Hepatocyte (in vitro differentiated cells): ENCODE data around the gene RASA3. TPM values are rescaled to one million over a fixed set of nuclear protein-coding genes. Genes with fewer than 3 reads are reported as not detected.

Experiments
- DNase-seq: peaks from one replicate; pipeline ENCODE4 v3.0.0-alpha.2; 2016; ENCODE audit warnings: low spot score
- H2AFZ ChIP-seq: fragments of 200-600 bp; sonication (generic); 2 replicates; pipeline ENCODE4 v1.6.0; 2016; ENCODE audit warnings: antibody characterized with exemption, mild to moderate bottlenecking
- H3K27ac ChIP-seq: fragments of 200-600 bp; sonication (generic); 2 replicates; pipeline ENCODE4 v1.5.1; 2016; ENCODE audit warnings: mild to moderate bottlenecking
- H3K27me3 ChIP-seq: fragments of 200-600 bp; sonication (generic); 2 replicates; pipeline ENCODE4 v1.6.1; 2016
- H3K36me3 ChIP-seq: fragments of 200-600 bp; sonication (generic); replicated peaks from 2 replicates; pipeline ENCODE4 v1.5.1; 2016; ENCODE audit warnings: low read depth; ENCODE audit not compliant: insufficient read depth
- H3K4me1 ChIP-seq: fragments of 200-600 bp; sonication (generic); 2 replicates; pipeline ENCODE4 v1.5.1; 2016; ENCODE audit warnings: mild to moderate bottlenecking, moderate library complexity; ENCODE audit not compliant: insufficient read depth
- H3K4me2 ChIP-seq: fragments of 200-600 bp; sonication (generic); 2 replicates; pipeline ENCODE4 v1.6.0; 2016
- H3K4me3 ChIP-seq: fragments of 200-600 bp; sonication (generic); 2 replicates; pipeline ENCODE4 v1.5.1; 2016; ENCODE audit warnings: mild to moderate bottlenecking
- H3K79me2 ChIP-seq: fragments of 200-600 bp; sonication (generic); 2 replicates; pipeline ENCODE4 v1.6.0; 2017; ENCODE audit warnings: mild to moderate bottlenecking
- H3K9me2 ChIP-seq: fragments of 200-600 bp; sonication (generic); replicated peaks from 2 replicates; pipeline ENCODE4 v1.6.0; 2017; ENCODE audit warnings: mild to moderate bottlenecking; ENCODE audit not compliant: insufficient read depth
- H3K9me3 ChIP-seq: fragments of 200-600 bp; sonication (generic); 2 replicates; pipeline ENCODE4 v1.5.1; 2016; ENCODE audit warnings: low read depth, mild to moderate bottlenecking
- H4K20me1 ChIP-seq: fragments of 200-600 bp; sonication (generic); 2 replicates; pipeline ENCODE4 v1.6.0; 2016; ENCODE audit warnings: mild to moderate bottlenecking; ENCODE audit not compliant: insufficient read depth, poor library complexity, severe bottlenecking
- EZH2 ChIP-seq: fragments of 200-600 bp; sonication (generic); IDR thresholded peaks from 2 replicates; pipeline ENCODE4 v1.6.1; 2016; ENCODE audit warnings: antibody characterized with exemption, mild to moderate bottlenecking, borderline replicate concordance
- EZH2phosphoT487 ChIP-seq: fragments of 200-600 bp; sonication (generic); IDR thresholded peaks from one replicate; pipeline ENCODE4 v1.6.1; 2018; ENCODE audit warnings: antibody characterized with exemption, mild to moderate bottlenecking, low read depth, moderate library complexity; ENCODE audit not compliant: unreplicated experiment, severe bottlenecking
- WGBS: methylation state at CpG from one replicate; pipeline ENCODE4 v1.1.6; 2016; ENCODE audit warnings: low lambda C conversion rate; ENCODE audit errors: missing lambda C conversion rate; 5-methylcytosine and 5-hydroxymethylcytosine counted together
- polyA plus RNA-seq: library from polyadenylated mRNA; unstranded; fragments of >200 nt; fragmentation: Nextera tagmentation; extraction: Ambion mirVana; gene quantifications from 2 replicates; pipeline ENCODE4 v1.2.1, GENCODE V29; 2016
- total RNA-seq: library from RNA; depleted of rRNA; stranded (reverse); fragments of >200 nt; gene quantifications from 2 replicates; pipeline ENCODE4 v1.2.3, GENCODE V29; 2014
- TF ChIP-seq, protein P1 (sequence below): fragments of 200-600 bp; sonication (generic); IDR thresholded peaks from 2 replicates; pipeline ENCODE4 v1.5.1; 2016; ENCODE audit warnings: antibody characterized with exemption, mild to moderate bottlenecking; ENCODE audit not compliant: poor library complexity

RASA3 gene
- total and polyA plus RNA-seq, 2 experiments from 2014 or later = 5.6 to 6.1 TPM

- WGBS = 95% methylated on average over 15 of the region's 15 CpGs
- H3K27ac ChIP-seq = no peak overlapping the region
- H3K9me2 ChIP-seq = no peaks in the 10 kb centered on the region
- H3K9me3 ChIP-seq = no peaks in the 10 kb centered on the region
- TF ChIP-seq EZH2phosphoT487 (no peak), EZH2 (no peak)
- TF ChIP-seq, protein P1, sequence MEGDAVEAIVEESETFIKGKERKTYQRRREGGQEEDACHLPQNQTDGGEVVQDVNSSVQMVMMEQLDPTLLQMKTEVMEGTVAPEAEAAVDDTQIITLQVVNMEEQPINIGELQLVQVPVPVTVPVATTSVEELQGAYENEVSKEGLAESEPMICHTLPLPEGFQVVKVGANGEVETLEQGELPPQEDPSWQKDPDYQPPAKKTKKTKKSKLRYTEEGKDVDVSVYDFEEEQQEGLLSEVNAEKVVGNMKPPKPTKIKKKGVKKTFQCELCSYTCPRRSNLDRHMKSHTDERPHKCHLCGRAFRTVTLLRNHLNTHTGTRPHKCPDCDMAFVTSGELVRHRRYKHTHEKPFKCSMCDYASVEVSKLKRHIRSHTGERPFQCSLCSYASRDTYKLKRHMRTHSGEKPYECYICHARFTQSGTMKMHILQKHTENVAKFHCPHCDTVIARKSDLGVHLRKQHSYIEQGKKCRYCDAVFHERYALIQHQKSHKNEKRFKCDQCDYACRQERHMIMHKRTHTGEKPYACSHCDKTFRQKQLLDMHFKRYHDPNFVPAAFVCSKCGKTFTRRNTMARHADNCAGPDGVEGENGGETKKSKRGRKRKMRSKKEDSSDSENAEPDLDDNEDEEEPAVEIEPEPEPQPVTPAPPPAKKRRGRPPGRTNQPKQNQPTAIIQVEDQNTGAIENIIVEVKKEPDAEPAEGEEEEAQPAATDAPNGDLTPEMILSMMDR = no peak
- H3K4me1 ChIP-seq = no peaks in the 10 kb centered on the region
- no peaks in the 10 kb centered on the region for H3K79me2 ChIP-seq
- no peak overlapping the region for H2AFZ ChIP-seq
- DNase-seq = no peak
- H4K20me1 ChIP-seq = no peaks in the 10 kb centered on the region
- H3K36me3 ChIP-seq = no peaks in the 10 kb centered on the region
- H3K4me2 ChIP-seq = no peak overlapping the region
- no peaks in the 10 kb centered on the region for H3K27me3 ChIP-seq
- no peak overlapping the region for H3K4me3 ChIP-seq
Measured at GRCh38 chr13:113975416-113975815, 157.0 kb downstream of the RASA3 start.

- Histone ChIP-seq H3K9me2 (no peaks in the 10 kb centered on the region), H3K4me1 (no peaks in the 10 kb centered on the region), H3K4me3 (no peak overlapping the region), H3K4me2 (no peak overlapping the region), H3K9me3 (no peaks in the 10 kb centered on the region), H2AFZ (no peak overlapping the region), H3K27me3 (no peaks in the 10 kb centered on the region), H3K36me3 (no peaks in the 10 kb centered on the region), H3K27ac (no peak overlapping the region), H3K79me2 (no peaks in the 10 kb centered on the region), H4K20me1 (no peaks in the 10 kb centered on the region)
- TF ChIP-seq EZH2phosphoT487 = no peak
- TF ChIP-seq EZH2 = no peak
- TF ChIP-seq, protein P1 = no peak
- no peak for DNase-seq
- 94% methylated on average over 45 of the region's 56 CpGs for WGBS
Measured at GRCh38 chr13:113974304-113975281, 157.8 kb downstream of the RASA3 start.

DNA sequence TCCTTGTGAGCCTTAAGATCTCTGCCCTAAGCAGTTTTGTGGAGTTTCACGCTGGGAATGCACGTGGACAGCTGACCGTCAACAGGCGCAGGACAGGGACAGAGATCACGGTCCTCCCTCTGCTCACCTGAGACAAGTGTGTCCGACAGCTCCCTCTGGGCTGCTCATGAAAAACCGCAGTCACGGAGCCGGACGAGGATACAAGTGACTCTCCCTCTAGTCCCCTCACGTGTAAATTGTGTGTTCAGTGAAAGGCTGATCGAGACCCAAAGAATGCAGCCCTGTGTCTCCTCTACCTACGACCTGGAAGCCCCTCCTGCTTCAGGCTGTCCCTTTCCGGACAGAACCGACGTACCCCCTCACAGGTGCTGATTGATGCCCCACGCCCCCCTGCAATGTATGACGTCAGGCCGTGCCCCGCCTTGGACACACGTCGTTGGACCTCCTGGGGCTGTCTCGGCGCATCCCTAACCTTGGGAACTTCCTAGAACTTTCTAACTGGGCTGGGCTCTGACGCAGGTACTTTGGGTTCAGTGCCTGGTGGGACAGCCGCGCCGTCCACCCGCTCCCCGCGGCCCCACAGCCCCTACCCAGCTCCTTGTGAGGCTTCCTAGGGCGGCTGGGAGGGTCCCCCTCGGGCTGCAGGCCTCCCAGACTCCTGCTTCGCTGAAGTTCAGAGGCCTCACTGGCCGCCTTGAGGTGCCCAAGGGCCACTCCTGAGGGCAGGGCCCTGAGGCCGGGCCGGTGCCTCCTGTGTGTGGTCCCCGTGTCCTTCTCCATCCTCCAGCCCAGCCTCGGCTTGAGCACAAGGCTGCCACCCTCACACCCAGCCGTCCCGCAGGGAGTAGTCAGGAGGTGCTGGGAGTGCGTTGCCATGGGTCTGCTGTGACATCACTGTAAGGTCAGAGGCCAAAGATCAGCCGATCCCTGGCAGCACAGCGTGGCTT, 158.9 kb downstream of the RASA3 start, which contains the start of gene C13orf46:
C13orf46 (minus strand) TSS at position 859 of the 947 bp plus-strand sequence; CDS start at position 780, 79 bp downstream.
- DNase-seq = no peak
- Histone ChIP-seq H3K79me2 (no peaks in the 10 kb centered on the region), H3K4me1 (no peaks in the 10 kb centered on the region), H3K4me2 (no peak within 1 kb of the TSS), H3K36me3 (no peaks in the 10 kb centered on the region), H4K20me1 (no peaks in the 10 kb centered on the region), H3K27me3 (no peaks in the 10 kb centered on the region), H3K27ac (no peak within 1 kb of the TSS), H2AFZ (no peak within 1 kb of the TSS), H3K9me2 (no peaks in the 10 kb centered on the region), H3K4me3 (no peak within 1 kb of the TSS), H3K9me3 (no peaks in the 10 kb centered on the region)
- TF ChIP-seq, protein P1 = no peak
- no peak for TF ChIP-seq EZH2
- no peak for TF ChIP-seq EZH2phosphoT487
- WGBS = 92% methylated on average over 42 of the region's 44 CpGs
